Measurements from ENCODE around the gene SCNN1B.

The SCNN1B gene

DNA sequence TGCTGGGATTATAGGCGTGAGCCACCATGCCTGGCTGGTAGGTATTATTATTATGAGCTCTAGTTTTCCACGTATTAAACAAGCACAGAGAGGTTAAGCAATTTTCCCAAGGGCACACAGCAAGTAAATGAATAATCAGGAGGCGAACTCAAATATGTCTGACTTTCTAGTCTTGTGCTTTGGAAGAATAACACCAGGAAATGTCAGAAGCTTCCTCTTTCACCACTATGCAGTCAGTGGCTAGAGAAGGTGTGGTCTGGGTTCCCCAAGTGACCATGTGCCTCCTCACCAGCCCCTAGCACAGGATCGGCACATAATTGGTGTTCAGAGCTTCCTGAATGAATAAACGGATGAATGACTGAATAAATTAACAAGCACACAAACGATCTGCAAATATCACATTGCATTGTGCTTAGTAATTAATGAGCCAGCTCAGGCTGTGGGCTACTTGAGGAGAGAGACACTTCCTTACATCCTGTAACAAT is 21.6 kb upstream of the SCNN1B start:
- no peak overlapping the region for H2BK12ac ChIP-seq (ENCODE audit: low read length)
- H2BK5ac ChIP-seq (ENCODE audit: low read depth, low read length, poor library complexity) = no peak overlapping the region
- no peak overlapping the region for H3K14ac ChIP-seq (ENCODE audit: low read length)
- H4K12ac ChIP-seq (ENCODE audit: low read depth, low read length) = no peak overlapping the region
- H3K9me3 ChIP-seq (ENCODE audit: insufficient read depth, low read depth, low read length) = peaks cover 2% of the 10 kb centered on the region
- H3K4ac ChIP-seq (ENCODE audit: low read depth, low read length) = no peak overlapping the region
- no peak overlapping the region for H3K9ac ChIP-seq (ENCODE audit: low read length)
- no peak overlapping the region for H3K4me2 ChIP-seq (ENCODE audit: low read length)
- no peaks in the 10 kb centered on the region for H3K27me3 ChIP-seq (ENCODE audit: insufficient read depth, low read length)
- H2BK120ac ChIP-seq (ENCODE audit: insufficient read depth, low read length, poor library complexity) = no peak overlapping the region
- WGBS (ENCODE audit: extremely low coverage, insufficient coverage, insufficient read length) = no CpG with 5 or more reads among the region's 6 CpGs
- no peak overlapping the region for H4K91ac ChIP-seq (ENCODE audit: low read depth, low read length)
- no peaks in the 10 kb centered on the region for H3K79me1 ChIP-seq (ENCODE audit: low read length)
- no peaks in the 10 kb centered on the region for H3K4me1 ChIP-seq (ENCODE audit: control insufficient read depth in 1 of 2, insufficient read depth in 2 of 2, low read length in 2 of 2)
- H3K36me3 ChIP-seq (ENCODE audit: control insufficient read depth in 1 of 2, insufficient read depth in 2 of 2, low read length in 2 of 2) = no peaks in the 10 kb centered on the region
- H3K4me3 ChIP-seq (ENCODE audit: low read depth, low read length) = no peak overlapping the region
- no peak for DNase-seq
- H2AK5ac ChIP-seq (ENCODE audit: low read length) = no peak overlapping the region
- H3K79me2 ChIP-seq (ENCODE audit: control insufficient read depth, insufficient read depth, low read length, poor library complexity) = no peaks in the 10 kb centered on the region
- no peak overlapping the region for H2AFZ ChIP-seq (ENCODE audit: insufficient read depth, low read length, poor library complexity)
- H4K8ac ChIP-seq (ENCODE audit: low read depth, low read length) = no peak overlapping the region
- H3K23ac ChIP-seq (ENCODE audit: low read length) = no peak overlapping the region
- no peak overlapping the region for H3K18ac ChIP-seq (ENCODE audit: low read length)
- no peak overlapping the region for H3K27ac ChIP-seq (ENCODE audit: low read depth, low read length)

DNA sequence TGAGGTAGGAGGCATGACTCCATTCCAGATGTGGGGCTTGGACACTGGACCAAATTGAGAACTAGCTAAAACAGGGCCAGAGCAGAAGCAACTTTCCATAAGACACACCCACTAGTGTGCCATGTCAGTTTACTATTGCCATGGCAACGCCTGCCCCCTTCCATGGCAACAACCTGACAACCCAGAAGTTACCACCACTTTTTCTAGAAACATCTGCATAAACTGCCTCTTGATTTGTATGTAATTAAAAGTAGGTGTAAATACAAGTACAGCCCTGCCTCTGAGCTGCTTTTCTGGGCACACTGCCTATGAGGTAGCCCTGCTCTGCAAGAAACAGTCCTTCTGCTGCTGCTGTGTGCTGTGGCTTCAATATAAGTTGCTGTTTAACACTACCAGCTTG is 19.5 kb upstream of the SCNN1B start:
- no peak overlapping the region for H4K12ac ChIP-seq (ENCODE audit: low read depth, low read length)
- no peak overlapping the region for H3K27ac ChIP-seq (ENCODE audit: low read depth, low read length)
- no peaks in the 10 kb centered on the region for H3K79me1 ChIP-seq (ENCODE audit: low read length)
- H3K4me3 ChIP-seq (ENCODE audit: low read depth, low read length) = no peak overlapping the region
- no peak overlapping the region for H2AFZ ChIP-seq (ENCODE audit: insufficient read depth, low read length, poor library complexity)
- no peak overlapping the region for H4K8ac ChIP-seq (ENCODE audit: low read depth, low read length)
- no peak overlapping the region for H2BK120ac ChIP-seq (ENCODE audit: insufficient read depth, low read length, poor library complexity)
- no peak overlapping the region for H3K23ac ChIP-seq (ENCODE audit: low read length)
- no peak overlapping the region for H3K4ac ChIP-seq (ENCODE audit: low read depth, low read length)
- H3K4me2 ChIP-seq (ENCODE audit: low read length) = no peak overlapping the region
- H3K18ac ChIP-seq (ENCODE audit: low read length) = no peak overlapping the region
- no CpG with 5 or more reads among the region's 1 CpG for WGBS (ENCODE audit: extremely low coverage, insufficient coverage, insufficient read length)
- no peak overlapping the region for H3K9ac ChIP-seq (ENCODE audit: low read length)
- DNase-seq = no peak
- H2BK12ac ChIP-seq (ENCODE audit: low read length) = no peak overlapping the region
- no peak overlapping the region for H3K14ac ChIP-seq (ENCODE audit: low read length)
- H2BK5ac ChIP-seq (ENCODE audit: low read depth, low read length, poor library complexity) = no peak overlapping the region
- no peaks in the 10 kb centered on the region for H3K27me3 ChIP-seq (ENCODE audit: insufficient read depth, low read length)
- H4K91ac ChIP-seq (ENCODE audit: low read depth, low read length) = no peak overlapping the region
- no peak overlapping the region for H2AK5ac ChIP-seq (ENCODE audit: low read length)
- H3K79me2 ChIP-seq (ENCODE audit: control insufficient read depth, insufficient read depth, low read length, poor library complexity) = no peaks in the 10 kb centered on the region
- H3K36me3 ChIP-seq (ENCODE audit: control insufficient read depth in 1 of 2, insufficient read depth in 2 of 2, low read length in 2 of 2) = no peaks in the 10 kb centered on the region
- peaks cover 2% of the 10 kb centered on the region for H3K9me3 ChIP-seq (ENCODE audit: insufficient read depth, low read depth, low read length)
- H3K4me1 ChIP-seq (ENCODE audit: control insufficient read depth in 1 of 2, insufficient read depth in 2 of 2, low read length in 2 of 2) = no peaks in the 10 kb centered on the region

- no peak overlapping the region for H3K4me3 ChIP-seq (ENCODE audit: low read depth, low read length)
- H3K4me1 ChIP-seq (ENCODE audit: control insufficient read depth in 1 of 2, insufficient read depth in 2 of 2, low read length in 2 of 2) = no peaks in the 10 kb centered on the region
- no CpG with 5 or more reads among the region's 2 CpGs for WGBS (ENCODE audit: extremely low coverage, insufficient coverage, insufficient read length)
- no peak overlapping the region for H3K27ac ChIP-seq (ENCODE audit: low read depth, low read length)
- H3K23ac ChIP-seq (ENCODE audit: low read length) = no peak overlapping the region
- H3K14ac ChIP-seq (ENCODE audit: low read length) = no peak overlapping the region
- no peak overlapping the region for H3K4me2 ChIP-seq (ENCODE audit: low read length)
- no peak overlapping the region for H4K8ac ChIP-seq (ENCODE audit: low read depth, low read length)
- H2BK5ac ChIP-seq (ENCODE audit: low read depth, low read length, poor library complexity) = no peak overlapping the region
- H3K27me3 ChIP-seq (ENCODE audit: insufficient read depth, low read length) = no peaks in the 10 kb centered on the region
- no peak overlapping the region for H3K18ac ChIP-seq (ENCODE audit: low read length)
- no peak for DNase-seq
- H3K9ac ChIP-seq (ENCODE audit: low read length) = no peak overlapping the region
- no peaks in the 10 kb centered on the region for H3K79me1 ChIP-seq (ENCODE audit: low read length)
- no peak overlapping the region for H2AK5ac ChIP-seq (ENCODE audit: low read length)
- H3K36me3 ChIP-seq (ENCODE audit: control insufficient read depth in 1 of 2, insufficient read depth in 2 of 2, low read length in 2 of 2) = no peaks in the 10 kb centered on the region
- H3K79me2 ChIP-seq (ENCODE audit: control insufficient read depth, insufficient read depth, low read length, poor library complexity) = no peaks in the 10 kb centered on the region
- no peak overlapping the region for H4K91ac ChIP-seq (ENCODE audit: low read depth, low read length)
- no peak overlapping the region for H2BK12ac ChIP-seq (ENCODE audit: low read length)
- no peak overlapping the region for H2BK120ac ChIP-seq (ENCODE audit: insufficient read depth, low read length, poor library complexity)
- no peak overlapping the region for H4K12ac ChIP-seq (ENCODE audit: low read depth, low read length)
- no peak overlapping the region for H2AFZ ChIP-seq (ENCODE audit: insufficient read depth, low read length, poor library complexity)
- H3K4ac ChIP-seq (ENCODE audit: low read depth, low read length) = no peak overlapping the region
- peaks cover 2% of the 10 kb centered on the region for H3K9me3 ChIP-seq (ENCODE audit: insufficient read depth, low read depth, low read length)
These were observed 18.5 kb upstream of the SCNN1B start for GRCh38 chr16:23283571-23283970.

- Histone ChIP-seq H2BK120ac (ENCODE audit: insufficient read depth, low read length, poor library complexity) (no peak overlapping the region), H3K14ac (ENCODE audit: low read length) (no peak overlapping the region), H3K27ac (ENCODE audit: low read depth, low read length) (no peak overlapping the region), H3K79me1 (ENCODE audit: low read length) (no peaks in the 10 kb centered on the region), H2BK12ac (ENCODE audit: low read length) (no peak overlapping the region), H2AK5ac (ENCODE audit: low read length) (no peak overlapping the region), H3K27me3 (ENCODE audit: insufficient read depth, low read length) (no peaks in the 10 kb centered on the region), H3K23ac (ENCODE audit: low read length) (no peak overlapping the region), H3K4ac (ENCODE audit: low read depth, low read length) (no peak overlapping the region), H4K91ac (ENCODE audit: low read depth, low read length) (no peak overlapping the region), H3K4me3 (ENCODE audit: low read depth, low read length) (no peak overlapping the region), H3K36me3 (ENCODE audit: control insufficient read depth in 1 of 2, insufficient read depth in 2 of 2, low read length in 2 of 2) (no peaks in the 10 kb centered on the region), H3K9me3 (ENCODE audit: insufficient read depth, low read depth, low read length) (peaks cover 2% of the 10 kb centered on the region), H3K9ac (ENCODE audit: low read length) (no peak overlapping the region), H4K8ac (ENCODE audit: low read depth, low read length) (no peak overlapping the region), H3K79me2 (ENCODE audit: control insufficient read depth, insufficient read depth, low read length, poor library complexity) (no peaks in the 10 kb centered on the region), H2BK5ac (ENCODE audit: low read depth, low read length, poor library complexity) (no peak overlapping the region), H3K4me1 (ENCODE audit: control insufficient read depth in 1 of 2, insufficient read depth in 2 of 2, low read length in 2 of 2) (no peaks in the 10 kb centered on the region), H4K12ac (ENCODE audit: low read depth, low read length) (no peak overlapping the region), H3K4me2 (ENCODE audit: low read length) (no peak overlapping the region), H3K18ac (ENCODE audit: low read length) (no peak overlapping the region), H2AFZ (ENCODE audit: insufficient read depth, low read length, poor library complexity) (no peak overlapping the region)
- WGBS (ENCODE audit: extremely low coverage, insufficient coverage, insufficient read length) = no CpG with 5 or more reads among the region's 2 CpGs
- no peak for DNase-seq
These were observed 17.5 kb upstream of the SCNN1B start for GRCh38 chr16:23284584-23284983.
